Tongue (tissue), 2 donors: ENCODE measurements around the gene AGAP1. TPM values are rescaled to one million over a fixed set of nuclear protein-coding genes. Genes with fewer than 3 reads are reported as not detected.
"Not testable (repeated sequence)": the region's sequence is repeated elsewhere in the genome, so short reads cannot be mapped to it uniquely, and the experiment has no call there.

Experiments used
- DNase-seq: peaks from one replicate; pipeline ENCODE4 v3.0.0-alpha.2; 2015
- total RNA-seq: library from RNA; depleted of rRNA; stranded (reverse); fragments of >200 nt; gene quantifications from one replicate; pipeline ENCODE4 v1.2.3, GENCODE V29; 2014

Gene AGAP1
- total RNA-seq, 1 donor from 2014 or later = 33.0 TPM

- no peak for DNase-seq
Observed at GRCh38 chr2:235737840-235738239, 244.0 kb downstream of the AGAP1 start.

GRCh38 chr2:235739704-235740415 is 246.0 kb downstream of the AGAP1 start:
- no peak for DNase-seq

- no peak for DNase-seq
Observed at GRCh38 chr2:235740821-235741220, 247.0 kb downstream of the AGAP1 start.

- no peak for DNase-seq
Observed at GRCh38 chr2:235744161-235744560, 250.3 kb downstream of the AGAP1 start.

- no peak for DNase-seq
Observed at GRCh38 chr2:235745597-235745996, 251.8 kb downstream of the AGAP1 start.

GRCh38 chr2:235746257-235746934 is 252.6 kb downstream of the AGAP1 start:
- peak; percentile 93 for DNase-seq

GRCh38 chr2:235747001-235747785 is 253.3 kb downstream of the AGAP1 start:
- DNase-seq = no peak

- peak; percentile 82 for DNase-seq
Observed at GRCh38 chr2:235747786-235748091, 253.9 kb downstream of the AGAP1 start.

- DNase-seq = peak; percentile 91
Observed at GRCh38 chr2:235749121-235749770, 255.4 kb downstream of the AGAP1 start.

GRCh38 chr2:235749771-235750160 is 255.9 kb downstream of the AGAP1 start:
- peak; percentile 27 for DNase-seq

GRCh38 chr2:235752846-235753245 is 259.0 kb downstream of the AGAP1 start:
- DNase-seq = no peak

GRCh38 chr2:235754357-235755207 is 260.7 kb downstream of the AGAP1 start:
- no peak for DNase-seq

GRCh38 chr2:235756491-235756890 is 262.6 kb downstream of the AGAP1 start:
- no peak for DNase-seq

GRCh38 chr2:235757212-235757611 is 263.4 kb downstream of the AGAP1 start:
- DNase-seq = no peak

- no peak for DNase-seq
Observed at GRCh38 chr2:235757640-235758039, 263.8 kb downstream of the AGAP1 start.

GRCh38 chr2:235762832-235763598 is 269.2 kb downstream of the AGAP1 start:
- no peak for DNase-seq

- no peak for DNase-seq
Observed at GRCh38 chr2:235763816-235764215, 270.0 kb downstream of the AGAP1 start.

- not testable (repeated sequence) for DNase-seq
Observed at GRCh38 chr2:235764478-235764877, 270.6 kb downstream of the AGAP1 start.

GRCh38 chr2:235765181-235765820 is 271.5 kb downstream of the AGAP1 start:
- DNase-seq = no peak

GRCh38 chr2:235766278-235766677 is 272.4 kb downstream of the AGAP1 start:
- DNase-seq = peak; percentile 96
